Psoas muscle (tissue), 8 donors: ENCODE results near the gene OMG. TPM values are rescaled to one million over a fixed set of nuclear protein-coding genes. Genes with fewer than 3 reads are reported as not detected.

Experiments
- ATAC-seq, 4 donors: fragments of 200-7000 bp; cut with Tn5 transposase; one replicate each; pipeline ENCODE4 v1.9.1; 2020; ENCODE audit warnings: moderate library complexity in 3 of 4, mild to moderate bottlenecking in 2 of 4
- DNase-seq, 2 donors: peaks; one replicate each; pipeline ENCODE4 v3.0.0-alpha.2; 2020
- H3K27ac ChIP-seq: fragments of 200-600 bp; one replicate; pipeline ENCODE4 v1.8.0; 2022
- H3K27me3 ChIP-seq, 3 donors: fragments of 200-600 bp in 1 of 3; one replicate each; pipeline versions ENCODE4 v1.6.1 to v1.8.0; 2013 to 2022; ENCODE audit warnings: low read length in 2 of 3, mild to moderate bottlenecking in 2 of 3, moderate library complexity in 1 of 3; ENCODE audit not compliant: insufficient read depth in 3 of 3
- H3K36me3 ChIP-seq, 2 donors: fragments of 200-600 bp in 1 of 2; one replicate each; pipeline versions ENCODE4 v1.6.1 to v1.8.0; 2013 to 2022; ENCODE audit warnings: low read depth in 1 of 2, mild to moderate bottlenecking in 1 of 2, moderate library complexity in 1 of 2; ENCODE audit not compliant: insufficient read depth in 1 of 2
- H3K4me1 ChIP-seq: fragments of 200-600 bp; one replicate; pipeline ENCODE4 v1.8.0; 2022
- H3K4me3 ChIP-seq: fragments of 200-600 bp; one replicate; pipeline ENCODE4 v1.8.0; 2022; ENCODE audit warnings: mild to moderate bottlenecking
- H3K9me3 ChIP-seq: fragments of 200-600 bp; one replicate; pipeline ENCODE4 v1.8.0; 2022
- CTCF ChIP-seq: fragments of 200-600 bp; IDR thresholded peaks from one replicate; pipeline ENCODE4 v1.8.0; 2022; ENCODE audit warnings: antibody characterized with exemption
- WGBS, 3 donors: extraction: QIAGEN DNeasy Blood & Tissue Kit; methylation state at CpG; one replicate each; pipeline versions ENCODE4 v1.1.6 to v1.1.7; 2013; 5-methylcytosine and 5-hydroxymethylcytosine counted together
- intact Hi-C, 2 donors: fragments of 100-400 bp; cut with DNase I; formaldehyde crosslinking; loops; one replicate each; pipeline versions ENCODE4 v1.11.0 to v1.14.2; 2022
- polyA plus RNA-seq, 3 donors: library from polyadenylated mRNA; stranded (reverse); fragments of 200-250 nt; gene quantifications; one replicate each; pipeline ENCODE4 v1.2.3, GENCODE V29; 2013
- total RNA-seq, 4 donors: library from RNA; stranded (reverse); fragmentation: NEBNext Ultra II Directional in 2 of 4; extraction: Animal tissue kit (Norgen Biotek cat#: 25700) in 2 of 4; gene quantifications; one replicate each; pipeline versions ENCODE4 v1.2.1 to v1.2.4, GENCODE V29; 2021 to 2023
- donor health status: healthy with polysubstance abuse.
- donor health status: DM: no; HTN: no; CAD: no; lungs with moderate emphysema.
- donor health status: Bipolar disorder and iron deficiency.
- donor health status: healthy.
- donor health status: DM: yes; HTN: yes; CAD: no.
- donor health status: DM: no; HTN: no; CAD: no.
- donor health status: DM: no; HTN: no; CAD: no.
- donor health status: DM: yes; HTN: yes; CAD: no.

Gene OMG
- total and polyA plus RNA-seq, 7 donors: 0.03 to 0.10 TPM; not detected in 5

GRCh38 chr17:31296142-31296541, 897 bp downstream of the OMG start:
- Histone ChIP-seq H3K4me1 (no peaks in the 10 kb centered on the region), H3K36me3 (no peaks in the 10 kb centered on the region), H3K9me3 (no peaks in the 10 kb centered on the region), H3K27ac (no peak overlapping the region), H3K4me3 (no peak overlapping the region), H3K27me3 (no peaks in the 10 kb centered on the region)
- no peak for TF ChIP-seq CTCF
- WGBS, 3 donors: 35 to 49% (median 38%) methylated on average over 2 of the region's 2 CpGs
- ATAC-seq (no peak), DNase-seq (no peak)
- intact Hi-C loops: no loop called here

- TF ChIP-seq CTCF: no peak
- Histone ChIP-seq H3K9me3 (no peaks in the 10 kb centered on the region), H3K4me1 (no peaks in the 10 kb centered on the region), H3K4me3 (no peak overlapping the region), H3K27ac (no peak overlapping the region), H3K27me3 (no peaks in the 10 kb centered on the region), H3K36me3 (no peaks in the 10 kb centered on the region)
- intact Hi-C loops: no loop called here
- DNase-seq: no peak
- WGBS, 3 donors: 85 to 97% (median 90%) methylated on average over 1 of the region's 1 CpG
- ATAC-seq: no peak
Measured at GRCh38 chr17:31295489-31295871, 1.6 kb downstream of the OMG start.

GRCh38 chr17:31294820-31295488, 2.1 kb downstream of the OMG start:
- DNase-seq (no peak), ATAC-seq (no peak)
- Histone ChIP-seq H3K9me3 (no peaks in the 10 kb centered on the region), H3K27me3 (no peaks in the 10 kb centered on the region), H3K4me3 (no peak overlapping the region), H3K36me3 (no peaks in the 10 kb centered on the region), H3K27ac (no peak overlapping the region), H3K4me1 (no peaks in the 10 kb centered on the region)
- intact Hi-C loops: no loop called here
- WGBS, 3 donors: 88 to 92% (median 89%) methylated on average over 3 of the region's 3 CpGs
- TF ChIP-seq CTCF: no peak

GRCh38 chr17:31294231-31294630, 2.8 kb downstream of the OMG start:
- no peak for DNase-seq
- ATAC-seq: no peak
- 93 to 96% (median 95%) methylated on average over 3 of the region's 3 CpGs for WGBS, 3 donors
- no peak overlapping the region for H3K4me3 ChIP-seq
- no peak for TF ChIP-seq CTCF
- no peaks in the 10 kb centered on the region for H3K9me3 ChIP-seq
- no peaks in the 10 kb centered on the region for H3K36me3 ChIP-seq
- intact Hi-C loops: no loop called here
- no peaks in the 10 kb centered on the region for H3K27me3 ChIP-seq
- no peaks in the 10 kb centered on the region for H3K4me1 ChIP-seq
- H3K27ac ChIP-seq: no peak overlapping the region

DNA sequence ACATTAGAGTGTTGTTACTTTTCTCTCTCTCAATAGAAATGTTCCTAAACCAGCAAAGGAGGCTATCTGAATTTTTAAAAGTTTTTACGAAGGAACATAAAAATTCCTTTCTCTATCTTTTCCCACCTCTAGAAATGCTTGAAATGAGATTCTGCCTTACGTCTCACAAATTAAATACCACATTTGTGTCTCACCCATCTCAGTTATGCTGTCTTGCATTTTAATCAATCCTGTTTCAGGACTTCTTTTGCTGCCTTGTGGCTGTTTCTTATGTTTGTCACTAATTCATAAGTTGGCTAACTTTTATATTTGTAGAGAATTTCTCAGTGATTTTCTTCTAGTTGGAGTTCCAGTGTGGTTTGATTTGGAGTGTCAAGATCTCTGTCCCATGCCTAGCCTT, 3.5 kb downstream of the OMG start:
- Histone ChIP-seq H3K27ac (no peak overlapping the region), H3K27me3 (no peaks in the 10 kb centered on the region), H3K9me3 (no peaks in the 10 kb centered on the region), H3K36me3 (no peaks in the 10 kb centered on the region), H3K4me3 (no peak overlapping the region), H3K4me1 (no peaks in the 10 kb centered on the region)
- DNase-seq (no peak), ATAC-seq (no peak)
- intact Hi-C loops: no loop called here
- no peak for TF ChIP-seq CTCF
- 95 to 98% (median 95%) methylated on average over 2 of the region's 2 CpGs for WGBS, 3 donors
